WTC11 (cell line): ENCODE results near the gene SH2D1B. TPM values are rescaled to one million over a fixed set of nuclear protein-coding genes. Genes with fewer than 3 reads are reported as not detected.

ENCODE experiments used
- ATAC-seq: fragments of 200-7000 bp; cut with Tn5 transposase; 2 replicates; pipeline ENCODE4 v1.10.0; 2021; ENCODE audit warnings: mild to moderate bottlenecking, moderate library complexity
- Bru-seq: library from RNA; stranded (reverse); fragments of 400-500 nt; gene quantifications from one replicate; lab custom pipeline; 2021; lab: Mats Ljungman, UMichigan
- CTCF ChIA-PET: fragments of 300-600 bp; sonication (Branson Sonifier 250); formaldehyde crosslinking; loops from one replicate; lab custom pipeline; 2021; ENCODE audit warnings: antibody characterized with exemption; lab: Charles Lee
- POLR2A ChIA-PET: fragments of 350-600 bp; sonication (Branson Sonifier 250); formaldehyde crosslinking; loops from one replicate; lab custom pipeline; 2021; ENCODE audit warnings: antibody characterized with exemption; lab: Charles Lee
- DNase-seq: peaks from one replicate; pipeline ENCODE4 v3.0.0; 2021; ENCODE audit warnings: low spot score
- H3K27ac Mint-ChIP-seq: 2 replicates; pipeline ENCODE4 v1.8.0; 2021; ENCODE audit warnings: mixed read lengths
- H3K27me3 Mint-ChIP-seq: 2 replicates; pipeline ENCODE4 v1.8.0; 2021; ENCODE audit warnings: low read depth, mild to moderate bottlenecking, moderate library complexity, mixed read lengths
- H3K36me3 Mint-ChIP-seq: 2 replicates; pipeline ENCODE4 v1.8.0; 2021; ENCODE audit warnings: mixed read lengths
- H3K4me1 Mint-ChIP-seq: 2 replicates; pipeline ENCODE4 v1.8.0; 2022; ENCODE audit warnings: mixed read lengths
- H3K4me3 Mint-ChIP-seq: 2 replicates; pipeline ENCODE4 v1.8.0; 2021; ENCODE audit warnings: mild to moderate bottlenecking, moderate library complexity, mixed read lengths
- H3K9me3 Mint-ChIP-seq: 2 replicates; pipeline ENCODE4 v1.8.0; 2021; ENCODE audit warnings: mixed read lengths
- AR ChIP-seq: fragments of 250-450 bp; sonication (Bioruptor Pico); IDR thresholded peaks from 2 replicates; pipeline ENCODE4 v1.9.0; 2021; ENCODE audit warnings: mild to moderate bottlenecking
- ATF1 ChIP-seq: sonication (generic); formaldehyde crosslinking; IDR thresholded peaks from 2 replicates; pipeline ENCODE4 v1.8.1; 2023; ENCODE audit warnings: mild to moderate bottlenecking, moderate library complexity, missing genetic modification reagents
- ATF3 ChIP-seq: sonication (generic); formaldehyde crosslinking; conservative IDR thresholded peaks from 2 replicates; pipeline ENCODE4 v1.8.1; 2022; ENCODE audit warnings: mild to moderate bottlenecking, missing genetic modification reagents
- CBFB ChIP-seq: sonication (generic); formaldehyde crosslinking; IDR thresholded peaks from 2 replicates; pipeline ENCODE4 v1.8.1; 2022; ENCODE audit warnings: mild to moderate bottlenecking, low read depth, missing genetic modification reagents
- CDX4 ChIP-seq: fragments of 250-450 bp; sonication (Bioruptor Pico); IDR thresholded peaks from 2 replicates; pipeline ENCODE4 v1.9.0; 2021; ENCODE audit warnings: moderate library complexity, mild to moderate bottlenecking, inconsistent platforms, borderline replicate concordance
- CTCF ChIP-seq: fragments of 200-600 bp; IDR thresholded peaks from 2 replicates; pipeline ENCODE4 v1.8.0; 2022; ENCODE audit warnings: antibody characterized with exemption
- ERG ChIP-seq: fragments of 250-450 bp; sonication (Bioruptor Pico); IDR thresholded peaks from 2 replicates; pipeline ENCODE4 v1.8.0; 2021; ENCODE audit warnings: mild to moderate bottlenecking
- GABPB1 ChIP-seq: sonication (generic); formaldehyde crosslinking; IDR thresholded peaks from 2 replicates; pipeline ENCODE4 v1.8.1; 2023; ENCODE audit warnings: mild to moderate bottlenecking, missing genetic modification reagents
- GTF2I ChIP-seq: fragments of 250-450 bp; sonication (Bioruptor Pico); conservative IDR thresholded peaks from 2 replicates; pipeline ENCODE4 v1.4.0; 2021; ENCODE audit warnings: mild to moderate bottlenecking
- MLX ChIP-seq: sonication (generic); formaldehyde crosslinking; IDR thresholded peaks from 2 replicates; pipeline ENCODE4 v1.8.1; 2023; ENCODE audit warnings: mild to moderate bottlenecking, missing genetic modification reagents, moderate library complexity
- MYBL2 ChIP-seq: sonication (generic); formaldehyde crosslinking; IDR thresholded peaks from 2 replicates; pipeline ENCODE4 v1.8.1; 2023; ENCODE audit warnings: mild to moderate bottlenecking, moderate library complexity, missing genetic modification reagents
- NR1H2 ChIP-seq: sonication (generic); formaldehyde crosslinking; IDR thresholded peaks from 2 replicates; pipeline ENCODE4 v1.9.0; 2021; ENCODE audit warnings: mild to moderate bottlenecking, moderate library complexity, missing genetic modification reagents
- NR2C2 ChIP-seq: sonication (generic); formaldehyde crosslinking; IDR thresholded peaks from 2 replicates; pipeline ENCODE4 v1.8.0; 2022; ENCODE audit warnings: mild to moderate bottlenecking, missing genetic modification reagents
- NR3C1 ChIP-seq: sonication (generic); formaldehyde crosslinking; conservative IDR thresholded peaks from 2 replicates; pipeline ENCODE4 v1.8.1; 2023; ENCODE audit warnings: low read depth, mild to moderate bottlenecking, missing genetic modification reagents
- RORB ChIP-seq: fragments of 250-450 bp; sonication (Bioruptor Pico); IDR thresholded peaks from 2 replicates; pipeline ENCODE4 v1.9.0; 2021; ENCODE audit warnings: mild to moderate bottlenecking
- ZBTB43 ChIP-seq: sonication (generic); formaldehyde crosslinking; IDR thresholded peaks from 2 replicates; pipeline ENCODE4 v1.8.1; 2023; ENCODE audit warnings: mild to moderate bottlenecking, missing genetic modification reagents
- ZNF121 ChIP-seq: sonication (generic); formaldehyde crosslinking; IDR thresholded peaks from 2 replicates; pipeline ENCODE4 v1.8.0; 2023; ENCODE audit warnings: missing genetic modification reagents
- ZNF425 ChIP-seq: fragments of 250-450 bp; sonication (Bioruptor Pico); conservative IDR thresholded peaks from 2 replicates; pipeline ENCODE4 v1.9.0; 2021; ENCODE audit warnings: mild to moderate bottlenecking
- ZSCAN18 ChIP-seq: fragments of 250-450 bp; sonication (Bioruptor Pico); IDR thresholded peaks from 2 replicates; pipeline ENCODE4 v2.1.2; 2022; ENCODE audit warnings: mild to moderate bottlenecking, moderate library complexity
- long read RNA-seq, 3 experiments: library from RNA in 1 of 3; library from capped mRNA in 1 of 3; library from polyadenylated mRNA in 1 of 3; unstranded in 2 of 3; stranded (forward) in 1 of 3; transcript quantifications; one replicate each; pipeline ENCODE4 v2.0.0, GENCODE V29; 2021
- total RNA-seq: library from RNA; stranded (reverse); gene quantifications from 3 replicates; pipeline ENCODE4 v1.2.3, GENCODE V29; 2021

SH2D1B gene
- total RNA-seq (not detected in 3 replicates), Bru-seq, nascent RNA (not detected)
- long read RNA-seq, experiment 1 = 0 reads
- long read RNA-seq, experiment 2 = 0 reads
- long read RNA-seq, experiment 3 = 0 reads

- Mint-ChIP-seq H3K27ac (no peak within 1 kb of the TSS), H3K4me3 (no peak within 1 kb of the TSS), H3K9me3 (peaks cover 12% of the 10 kb centered on the region), H3K27me3 (no peaks in the 10 kb centered on the region), H3K4me1 (peaks cover 8% of the 10 kb centered on the region), H3K36me3 (peaks cover 7% of the 10 kb centered on the region)
- ChIA-PET CTCF (no interaction called here), POLR2A (no interaction called here)
- no peak for ATAC-seq
- DNase-seq = no peak
- TF ChIP-seq GTF2I (CRISPR knock-in tag) = no peak
- no peak for TF ChIP-seq ZNF121
- no peak for TF ChIP-seq AR (CRISPR knock-in tag)
- no peak for TF ChIP-seq ATF1 (CRISPR knock-in tag)
- TF ChIP-seq NR1H2 = no peak
- TF ChIP-seq CBFB (CRISPR knock-in tag) = no peak
- TF ChIP-seq ZNF425 (CRISPR knock-in tag) = no peak
- no peak for TF ChIP-seq CTCF
- no peak for TF ChIP-seq NR2C2 (CRISPR knock-in tag)
Observed at GRCh38 chr1:162412002-162412401, at the start of gene SH2D1B. Gene SH2D1B (minus strand): TSS chr1:162412136. CDS start chr1:162412016, 120 bp downstream.

GRCh38 chr1:162458236-162458635 is 46.3 kb upstream of the SH2D1B start:
- DNase-seq = no peak
- Mint-ChIP-seq H3K27ac (no peak overlapping the region), H3K27me3 (no peaks in the 10 kb centered on the region), H3K36me3 (no peaks in the 10 kb centered on the region; the same call in 1 of the 2 replicates), H3K4me3 (no peak overlapping the region), H3K9me3 (peaks cover 7% of the 10 kb centered on the region), H3K4me1 (0 out of 2 replicates have a peak, but pooled peaks cover 2% of the 10 kb centered on the region)
- ChIA-PET CTCF (no interaction called here), POLR2A (no interaction called here)
- no peak for ATAC-seq
- TF ChIP-seq NR3C1 (CRISPR knock-in tag) (no peak), ATF3 (no peak), ZSCAN18 (no peak), CTCF (no peak), MYBL2 (CRISPR knock-in tag) (no peak), MLX (CRISPR knock-in tag) (no peak), GABPB1 (CRISPR knock-in tag) (no peak), ERG (no peak), RORB (no peak), ZBTB43 (CRISPR knock-in tag) (no peak), GTF2I (CRISPR knock-in tag) (no peak), CDX4 (no peak)
